SKM-1 treated with dmso at 0.1 percent for 144 hours (cell line): ENCODE results near the gene HPCAL1.
"Not testable (repeated sequence)": the region's sequence is repeated elsewhere in the genome, so short reads cannot be mapped to it uniquely, and the experiment has no call there.

Experiments used
- DNase-seq: peaks from one replicate; lab custom pipeline; 2025; ENCODE audit not compliant: unreplicated experiment; lab: John Stamatoyannopoulos, UW

HPCAL1 gene

GRCh38 chr2:10283106-10284062 lies 19.3 kb upstream of the HPCAL1 start:
- peak; percentile 40 for DNase-seq

- no peak for DNase-seq
Measured at GRCh38 chr2:10284108-10284870, 18.4 kb upstream of the HPCAL1 start.

- DNase-seq, result peak; percentile 44
Measured at GRCh38 chr2:10285191-10285555, 17.5 kb upstream of the HPCAL1 start.

- DNase-seq, result peak; percentile 44
Measured at GRCh38 chr2:10285556-10286198, 17.0 kb upstream of the HPCAL1 start.

GRCh38 chr2:10286216-10287037 lies 16.3 kb upstream of the HPCAL1 start:
- no peak for DNase-seq

- DNase-seq, result no peak
Measured at GRCh38 chr2:10287761-10288160, 14.9 kb upstream of the HPCAL1 start.

GRCh38 chr2:10288606-10289005 lies 14.1 kb upstream of the HPCAL1 start:
- no peak for DNase-seq

- DNase-seq, result no peak
Measured at GRCh38 chr2:10289352-10289751, 13.4 kb upstream of the HPCAL1 start.

- no peak for DNase-seq
Measured at GRCh38 chr2:10289891-10290290, 12.8 kb upstream of the HPCAL1 start.

- DNase-seq, result not testable (repeated sequence)
Measured at GRCh38 chr2:10291376-10291775, 11.3 kb upstream of the HPCAL1 start.

GRCh38 chr2:10292033-10292432 lies 10.7 kb upstream of the HPCAL1 start:
- DNase-seq, result no peak

- DNase-seq, result no peak
Measured at GRCh38 chr2:10293603-10294002, 9.1 kb upstream of the HPCAL1 start.

GRCh38 chr2:10294077-10294476 lies 8.6 kb upstream of the HPCAL1 start:
- no peak for DNase-seq

- not testable (repeated sequence) for DNase-seq
Measured at GRCh38 chr2:10295649-10296048, 7.1 kb upstream of the HPCAL1 start.

- DNase-seq, result no peak
Measured at GRCh38 chr2:10296142-10296541, 6.6 kb upstream of the HPCAL1 start.

- no peak for DNase-seq
Measured at GRCh38 chr2:10297191-10297830, 5.4 kb upstream of the HPCAL1 start.

GRCh38 chr2:10297959-10298531 lies 4.7 kb upstream of the HPCAL1 start:
- DNase-seq, result peak; percentile 57

- not testable (repeated sequence) for DNase-seq
Measured at GRCh38 chr2:10298777-10299176, 3.9 kb upstream of the HPCAL1 start.

GRCh38 chr2:10300328-10300920 lies 2.3 kb upstream of the HPCAL1 start:
- DNase-seq, result no peak
